Endothelial cell of umbilical vein (primary cell): ENCODE data around the gene PDIA5. TPM values are rescaled to one million over a fixed set of nuclear protein-coding genes. Genes with fewer than 3 reads are reported as not detected.

Source experiments
- BruUV-seq: library from RNA; stranded (reverse); fragments of 400-500 nt; replicated peaks from 2 replicates; lab custom pipeline; 2021; lab: Mats Ljungman, UMichigan
- CTCF ChIA-PET: fragments of 300-600, 350-600 bp; sonication (Branson Sonifier 250); formaldehyde crosslinking; loops from one replicate; lab custom pipeline; 2021; ENCODE audit warnings: antibody characterized with exemption, inconsistent platforms; lab: Charles Lee
- POLR2A ChIA-PET: fragments of 300-600, 350-600 bp; sonication (Branson Sonifier 250); formaldehyde crosslinking; loops from one replicate; lab custom pipeline; 2021; ENCODE audit warnings: antibody characterized with exemption, inconsistent platforms; lab: Charles Lee
- DNase-seq: peaks from one replicate; pipeline ENCODE4 v3.0.0-alpha.2; 2011; ENCODE audit warnings: low read depth, low spot score
- FAIRE-seq: peaks from 2 replicates; lab custom pipeline; 2011; peaks lifted over from hg19 to GRCh38; lab: Jason Lieb, UNC
- H2AFZ ChIP-seq: 2 replicates; pipeline ENCODE4 v1.6.0; 2012; ENCODE audit warnings: low read depth, low read length, control low read depth, inconsistent platforms
- H3K27ac ChIP-seq: 2 replicates; pipeline ENCODE4 v1.5.1; 2011; ENCODE audit warnings: low read depth, mild to moderate bottlenecking, control low read depth, low read length, moderate library complexity; ENCODE audit not compliant: insufficient read depth
- H3K27me3 ChIP-seq, 2 experiments: 2 replicates each; pipeline versions ENCODE4 v1.6.0 to v1.6.1; 2011; ENCODE audit warnings: low read length in 2 of 2, mixed read lengths in 1 of 2; ENCODE audit not compliant: control insufficient read depth in 2 of 2, insufficient read depth in 2 of 2
- H3K36me3 ChIP-seq, 2 experiments: 2 replicates in 1 of 2; 3 replicates in 1 of 2; pipeline ENCODE4 v1.5.1; 2011; ENCODE audit warnings: low read length in 2 of 2, mild to moderate bottlenecking in 1 of 2, moderate library complexity in 1 of 2; ENCODE audit not compliant: control insufficient read depth in 2 of 2, insufficient read depth in 2 of 2; ENCODE audit errors: extremely low read depth in 1 of 2
- H3K4me1 ChIP-seq: 3 replicates; pipeline ENCODE4 v1.5.1; 2011; ENCODE audit warnings: mild to moderate bottlenecking, low read length; ENCODE audit not compliant: control insufficient read depth, insufficient read depth; ENCODE audit errors: extremely low read depth
- H3K4me2 ChIP-seq: 2 replicates; pipeline ENCODE4 v1.6.1; 2011; ENCODE audit warnings: low read length, control low read depth, mixed read lengths; ENCODE audit not compliant: insufficient read depth
- H3K4me3 ChIP-seq, 3 experiments: fragments of 200-600 bp in 1 of 3; sonication (generic), shearing (Covaris generic) in 1 of 3; replicated peaks in 1 of 3; 2 replicates each; pipeline ENCODE4 v1.5.1; 2011 to 2016; ENCODE audit warnings: control low read depth in 3 of 3, low read length in 3 of 3, mild to moderate bottlenecking in 2 of 3, inconsistent platforms in 1 of 3, low read depth in 1 of 3, moderate library complexity in 1 of 3; ENCODE audit not compliant: insufficient read depth in 1 of 3
- H3K79me2 ChIP-seq: 2 replicates; pipeline ENCODE4 v1.6.0; 2012; ENCODE audit warnings: low read length, inconsistent platforms; ENCODE audit not compliant: control insufficient read depth, insufficient read depth
- H3K9ac ChIP-seq: replicated peaks from 2 replicates; pipeline ENCODE3; 2011; ENCODE audit warnings: low read length, control low read depth; ENCODE audit not compliant: insufficient read depth; ENCODE audit errors: extremely low read depth
- H3K9me1 ChIP-seq: replicated peaks from 3 replicates; pipeline ENCODE4 v1.6.0; 2011; ENCODE audit warnings: mild to moderate bottlenecking, low read length; ENCODE audit not compliant: control insufficient read depth, insufficient read depth; ENCODE audit errors: extremely low read depth
- H3K9me3 ChIP-seq: replicated peaks from 2 replicates; pipeline ENCODE4 v1.5.1; 2012; ENCODE audit warnings: low read length, inconsistent platforms; ENCODE audit not compliant: control insufficient read depth, insufficient read depth
- H4K20me1 ChIP-seq: replicated peaks from 2 replicates; pipeline ENCODE3; 2011; ENCODE audit warnings: mild to moderate bottlenecking, low read length; ENCODE audit not compliant: control insufficient read depth, insufficient read depth; ENCODE audit errors: extremely low read depth
- EZH2 ChIP-seq: IDR thresholded peaks from 2 replicates; pipeline ENCODE4 v1.6.1; 2012; ENCODE audit warnings: borderline replicate concordance, low read depth, mild to moderate bottlenecking, moderate library complexity, low read length, inconsistent platforms; ENCODE audit not compliant: severe bottlenecking
- FOS ChIP-seq: IDR thresholded peaks from 2 replicates; pipeline ENCODE4 v1.6.1; 2011; ENCODE audit warnings: mild to moderate bottlenecking, low read length, moderate library complexity, borderline replicate concordance; ENCODE audit not compliant: insufficient read depth
- GATA2 ChIP-seq: IDR thresholded peaks from 2 replicates; pipeline ENCODE4 v1.7.0; 2011; ENCODE audit warnings: low read depth, mild to moderate bottlenecking, moderate library complexity, mixed read lengths, low read length; ENCODE audit not compliant: insufficient read length, insufficient read depth
- JUN ChIP-seq: IDR thresholded peaks from 2 replicates; pipeline ENCODE4 v1.6.1; 2011; ENCODE audit warnings: borderline replicate concordance, low read depth; ENCODE audit not compliant: insufficient read length, insufficient read depth
- MYC ChIP-seq: IDR thresholded peaks from one replicate; pipeline ENCODE4 v1.6.1; 2011; ENCODE audit warnings: mild to moderate bottlenecking, low read depth, low read length
- POLR2A ChIP-seq: IDR thresholded peaks from 2 replicates; pipeline ENCODE4 v1.6.1; 2012; ENCODE audit warnings: low read depth, mild to moderate bottlenecking, control low read depth, low read length
- POLR2AphosphoS5 ChIP-seq: IDR thresholded peaks from 2 replicates; pipeline ENCODE4 v1.6.1; 2012; ENCODE audit warnings: low read depth, mild to moderate bottlenecking, control low read depth, low read length, moderate library complexity; ENCODE audit not compliant: insufficient read depth
- dilution Hi-C: fragments of 300-500 bp; cut with MboI; formaldehyde crosslinking; loops from one replicate; pipeline ENCODE4 v1.15.0; 2019; ENCODE audit warnings: low sequenced_read_pairs; ENCODE audit not compliant: extremely low pct_ligation_motif_present
- intact Hi-C: fragments of 100-400 bp; cut with micrococcal nuclease; formaldehyde crosslinking; loops from one replicate; pipeline ENCODE4 v1.10.0; 2022
- polyA plus RNA-seq, 4 experiments: library from polyadenylated mRNA; depleted of rRNA in 3 of 4; stranded (reverse) in 3 of 4; unstranded in 1 of 4; fragments of >200 nt; gene quantifications; 2 replicates each; pipeline versions ENCODE4 v1.2.1 to v1.2.3, GENCODE V29; 2011 to 2012; ENCODE audit warnings: missing spikeins in 1 of 4
- total RNA-seq: library from RNA; stranded (reverse); gene quantifications from 2 replicates; pipeline ENCODE4 v1.2.3, GENCODE V29; 2021
- TF ChIP-seq, protein P1 (sequence below), 2 donors: IDR thresholded peaks; 1 replicate in 1 of 2; 2 replicates in 1 of 2; pipeline ENCODE4 v1.5.1; 2011; ENCODE audit warnings: low read length in 2 of 2, mild to moderate bottlenecking in 2 of 2, moderate library complexity in 2 of 2, control low read depth in 1 of 2, inconsistent platforms in 1 of 2, low read depth in 1 of 2; ENCODE audit not compliant: insufficient read depth in 1 of 2; ENCODE audit errors: extremely low read depth in 1 of 2
- TF ChIP-seq, protein P2 (sequence below): IDR thresholded peaks from 2 replicates; pipeline ENCODE4 v1.6.1; 2011; ENCODE audit not compliant: insufficient read depth, insufficient read length

Gene PDIA5
- total and polyA plus RNA-seq, 2 donors (not counting 3 experiments of a cell fraction or from before 2014, with no cell fraction given), result 55.7 to 85.6 TPM

DNA sequence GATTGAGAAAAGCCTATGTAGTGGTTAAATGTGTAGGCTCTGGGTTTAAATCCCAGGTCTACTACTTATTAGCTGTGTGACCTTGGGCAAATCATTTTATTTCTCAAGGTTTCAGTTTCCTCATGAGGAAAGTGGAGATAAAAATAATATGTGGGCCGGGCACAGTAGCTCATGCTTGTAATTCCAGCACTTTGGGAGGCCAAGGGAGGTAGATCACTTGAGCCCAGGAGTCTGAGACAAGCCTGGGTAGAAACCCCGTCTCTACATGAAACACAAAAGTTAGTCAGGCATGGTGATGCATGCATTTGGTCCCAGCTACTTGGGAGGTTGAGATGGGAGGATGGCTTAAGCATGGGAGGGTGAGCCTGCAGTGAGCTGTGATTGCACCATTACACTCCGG, 47.7 kb upstream of the PDIA5 start:
- H3K36me3 ChIP-seq, result no peaks in the 10 kb centered on the region
- H2AFZ ChIP-seq, result no peak overlapping the region
- TF ChIP-seq, protein P1, sequence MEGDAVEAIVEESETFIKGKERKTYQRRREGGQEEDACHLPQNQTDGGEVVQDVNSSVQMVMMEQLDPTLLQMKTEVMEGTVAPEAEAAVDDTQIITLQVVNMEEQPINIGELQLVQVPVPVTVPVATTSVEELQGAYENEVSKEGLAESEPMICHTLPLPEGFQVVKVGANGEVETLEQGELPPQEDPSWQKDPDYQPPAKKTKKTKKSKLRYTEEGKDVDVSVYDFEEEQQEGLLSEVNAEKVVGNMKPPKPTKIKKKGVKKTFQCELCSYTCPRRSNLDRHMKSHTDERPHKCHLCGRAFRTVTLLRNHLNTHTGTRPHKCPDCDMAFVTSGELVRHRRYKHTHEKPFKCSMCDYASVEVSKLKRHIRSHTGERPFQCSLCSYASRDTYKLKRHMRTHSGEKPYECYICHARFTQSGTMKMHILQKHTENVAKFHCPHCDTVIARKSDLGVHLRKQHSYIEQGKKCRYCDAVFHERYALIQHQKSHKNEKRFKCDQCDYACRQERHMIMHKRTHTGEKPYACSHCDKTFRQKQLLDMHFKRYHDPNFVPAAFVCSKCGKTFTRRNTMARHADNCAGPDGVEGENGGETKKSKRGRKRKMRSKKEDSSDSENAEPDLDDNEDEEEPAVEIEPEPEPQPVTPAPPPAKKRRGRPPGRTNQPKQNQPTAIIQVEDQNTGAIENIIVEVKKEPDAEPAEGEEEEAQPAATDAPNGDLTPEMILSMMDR (IDR thresholded peaks at IDR 0.05; ENCODE audit: extremely low read depth in 1 of 2, insufficient read depth in 1 of 2, low read depth in 1 of 2, low read length in 2 of 2), result no peak
- TF ChIP-seq POLR2A, result no peak
- TF ChIP-seq GATA2, result no peak
- no peak for TF ChIP-seq EZH2
- TF ChIP-seq, protein P2, sequence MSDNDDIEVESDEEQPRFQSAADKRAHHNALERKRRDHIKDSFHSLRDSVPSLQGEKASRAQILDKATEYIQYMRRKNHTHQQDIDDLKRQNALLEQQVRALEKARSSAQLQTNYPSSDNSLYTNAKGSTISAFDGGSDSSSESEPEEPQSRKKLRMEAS, result no peak
- no peak for TF ChIP-seq FOS
- TF ChIP-seq POLR2AphosphoS5, result no peak
- TF ChIP-seq JUN, result no peak
- TF ChIP-seq MYC, result no peak
- no peak overlapping the region for H3K4me3 ChIP-seq
- dilution Hi-C loops, result no loop called here
- intact Hi-C loops, result no loop called here
- CTCF ChIA-PET, result interaction anchor here (0.8 to 1.0 kb wide), 2 partner anchors 8 to 11 kb away, joined by 3 to 4 read pairs; partner anchors contain the start of gene SEMA5B
- H3K9me1 ChIP-seq, result no peaks in the 10 kb centered on the region
- no peak for DNase-seq
- no peak overlapping the region for H3K9ac ChIP-seq
- BruUV-seq, result no TSS peak
- no peaks in the 10 kb centered on the region for H3K79me2 ChIP-seq
- no peak overlapping the region for H3K27ac ChIP-seq
- H4K20me1 ChIP-seq, result no peaks in the 10 kb centered on the region
- no peaks in the 10 kb centered on the region for H3K9me3 ChIP-seq
- FAIRE-seq, result no peak
- H3K27me3 ChIP-seq, result peaks cover 34 to 49% of the 10 kb centered on the region in 2 experiments
- H3K4me2 ChIP-seq, result no peak overlapping the region
- POLR2A ChIA-PET, result no interaction called here
- no peaks in the 10 kb centered on the region for H3K4me1 ChIP-seq
